ENCODE results near the gene ACTL8.

ACTL8 gene

GRCh38 chr1:17839641-17840196, 84.6 kb downstream of the ACTL8 start:
- no peak for TF ChIP-seq CTCF (conservative IDR thresholded peaks at IDR 0.05; ENCODE audit: low read depth, low read length)
- H3K4me3 ChIP-seq (ENCODE audit: low read length) = no peak overlapping the region
- DNase-seq (ENCODE audit: low read depth) = no peak

GRCh38 chr1:17841944-17842343, 86.8 kb downstream of the ACTL8 start:
- no peak for DNase-seq (ENCODE audit: low read depth)
- H3K4me3 ChIP-seq (ENCODE audit: low read length) = no peak overlapping the region
- TF ChIP-seq CTCF (conservative IDR thresholded peaks at IDR 0.05; ENCODE audit: low read depth, low read length) = no peak

GRCh38 chr1:17842686-17843085, 87.6 kb downstream of the ACTL8 start:
- H3K4me3 ChIP-seq (ENCODE audit: low read length) = no peak overlapping the region
- DNase-seq (ENCODE audit: low read depth) = no peak
- no peak for TF ChIP-seq CTCF (conservative IDR thresholded peaks at IDR 0.05; ENCODE audit: low read depth, low read length)

GRCh38 chr1:17844185-17844826, 89.2 kb downstream of the ACTL8 start:
- no peak overlapping the region for H3K4me3 ChIP-seq (ENCODE audit: low read length)
- DNase-seq (ENCODE audit: low read depth) = no peak
- TF ChIP-seq CTCF (conservative IDR thresholded peaks at IDR 0.05; ENCODE audit: low read depth, low read length) = no peak

- H3K4me3 ChIP-seq (ENCODE audit: low read length) = no peak overlapping the region
- TF ChIP-seq CTCF (conservative IDR thresholded peaks at IDR 0.05; ENCODE audit: low read depth, low read length) = no peak
- no peak for DNase-seq (ENCODE audit: low read depth)
These were observed 90.5 kb downstream of the ACTL8 start for GRCh38 chr1:17845583-17845982.

GRCh38 chr1:17846341-17846740, 91.2 kb downstream of the ACTL8 start:
- no peak overlapping the region for H3K4me3 ChIP-seq (ENCODE audit: low read length)
- no peak for TF ChIP-seq CTCF (conservative IDR thresholded peaks at IDR 0.05; ENCODE audit: low read depth, low read length)
- no peak for DNase-seq (ENCODE audit: low read depth)

GRCh38 chr1:17847111-17847510, 92.0 kb downstream of the ACTL8 start:
- no peak for DNase-seq (ENCODE audit: low read depth)
- no peak overlapping the region for H3K4me3 ChIP-seq (ENCODE audit: low read length)
- TF ChIP-seq CTCF (conservative IDR thresholded peaks at IDR 0.05; ENCODE audit: low read depth, low read length) = no peak

All from retinal pigment epithelial cell (primary cell).